Measurements from ENCODE around the gene PAPPA2.
"Not testable (repeated sequence)": the region's sequence is repeated elsewhere in the genome, so short reads cannot be mapped to it uniquely, and the experiment has no call there.

The PAPPA2 gene, protein sequence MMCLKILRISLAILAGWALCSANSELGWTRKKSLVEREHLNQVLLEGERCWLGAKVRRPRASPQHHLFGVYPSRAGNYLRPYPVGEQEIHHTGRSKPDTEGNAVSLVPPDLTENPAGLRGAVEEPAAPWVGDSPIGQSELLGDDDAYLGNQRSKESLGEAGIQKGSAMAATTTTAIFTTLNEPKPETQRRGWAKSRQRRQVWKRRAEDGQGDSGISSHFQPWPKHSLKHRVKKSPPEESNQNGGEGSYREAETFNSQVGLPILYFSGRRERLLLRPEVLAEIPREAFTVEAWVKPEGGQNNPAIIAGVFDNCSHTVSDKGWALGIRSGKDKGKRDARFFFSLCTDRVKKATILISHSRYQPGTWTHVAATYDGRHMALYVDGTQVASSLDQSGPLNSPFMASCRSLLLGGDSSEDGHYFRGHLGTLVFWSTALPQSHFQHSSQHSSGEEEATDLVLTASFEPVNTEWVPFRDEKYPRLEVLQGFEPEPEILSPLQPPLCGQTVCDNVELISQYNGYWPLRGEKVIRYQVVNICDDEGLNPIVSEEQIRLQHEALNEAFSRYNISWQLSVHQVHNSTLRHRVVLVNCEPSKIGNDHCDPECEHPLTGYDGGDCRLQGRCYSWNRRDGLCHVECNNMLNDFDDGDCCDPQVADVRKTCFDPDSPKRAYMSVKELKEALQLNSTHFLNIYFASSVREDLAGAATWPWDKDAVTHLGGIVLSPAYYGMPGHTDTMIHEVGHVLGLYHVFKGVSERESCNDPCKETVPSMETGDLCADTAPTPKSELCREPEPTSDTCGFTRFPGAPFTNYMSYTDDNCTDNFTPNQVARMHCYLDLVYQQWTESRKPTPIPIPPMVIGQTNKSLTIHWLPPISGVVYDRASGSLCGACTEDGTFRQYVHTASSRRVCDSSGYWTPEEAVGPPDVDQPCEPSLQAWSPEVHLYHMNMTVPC (N-terminal part only)

DNA sequence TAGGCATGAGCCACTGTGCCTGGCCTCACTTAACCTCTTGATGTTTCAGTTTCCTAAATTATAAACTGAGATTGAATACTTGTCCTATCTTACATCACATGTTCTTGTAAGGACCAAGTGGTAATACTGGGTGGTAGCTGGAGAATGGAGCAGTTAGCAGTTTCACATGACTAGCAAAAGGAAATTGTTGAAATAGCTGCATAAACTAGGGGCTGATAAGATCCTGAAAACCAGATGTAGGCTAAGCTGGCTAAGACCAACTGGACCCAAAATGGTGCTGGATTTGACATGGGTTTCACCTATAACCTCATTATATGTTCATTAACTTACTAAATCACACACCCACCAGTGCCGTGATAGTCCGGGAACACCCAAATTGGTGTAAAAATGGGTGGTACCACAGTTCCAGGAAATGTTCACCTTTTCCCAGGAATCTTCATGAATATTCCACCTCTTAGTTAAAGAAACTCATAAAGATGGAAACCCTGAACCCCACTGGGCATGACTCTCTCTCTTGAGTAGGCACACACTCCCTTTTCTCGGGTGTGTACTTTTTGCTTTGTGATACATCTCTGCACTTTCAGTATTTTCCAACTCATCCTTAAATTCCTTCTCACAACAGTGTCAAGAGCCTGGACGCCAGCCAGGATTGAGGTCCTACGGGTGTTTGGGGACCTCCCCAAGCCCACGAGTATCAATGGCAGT, at the start of gene PAPPA2:
PAPPA2 (plus strand) TSS at position 502 of the 705 bp plus-strand sequence. CDS start 93,148 bp downstream, outside the sequence.
- DNase-seq, result no peak

DNA sequence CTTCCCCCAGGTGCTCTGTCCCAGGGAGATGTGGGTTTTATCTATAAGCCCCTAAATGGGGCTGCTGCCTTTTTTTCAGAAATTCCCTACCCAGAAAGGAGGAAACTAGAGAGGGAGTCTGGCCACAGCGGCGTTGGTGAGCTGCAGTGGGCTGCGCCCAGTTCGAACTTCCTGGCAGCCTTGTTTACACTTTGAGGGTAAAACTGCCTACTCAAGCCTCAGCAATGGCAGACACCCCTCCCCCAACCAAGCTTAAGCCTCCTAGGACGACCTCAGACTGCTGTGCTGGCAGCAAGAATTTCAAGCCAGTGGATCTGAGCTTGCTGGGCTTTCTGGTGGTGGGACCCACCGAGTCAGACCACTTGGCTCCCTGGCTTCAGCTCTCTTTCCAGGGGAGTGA, 46.2 kb upstream of the PAPPA2 start:
- no peak for DNase-seq

DNA sequence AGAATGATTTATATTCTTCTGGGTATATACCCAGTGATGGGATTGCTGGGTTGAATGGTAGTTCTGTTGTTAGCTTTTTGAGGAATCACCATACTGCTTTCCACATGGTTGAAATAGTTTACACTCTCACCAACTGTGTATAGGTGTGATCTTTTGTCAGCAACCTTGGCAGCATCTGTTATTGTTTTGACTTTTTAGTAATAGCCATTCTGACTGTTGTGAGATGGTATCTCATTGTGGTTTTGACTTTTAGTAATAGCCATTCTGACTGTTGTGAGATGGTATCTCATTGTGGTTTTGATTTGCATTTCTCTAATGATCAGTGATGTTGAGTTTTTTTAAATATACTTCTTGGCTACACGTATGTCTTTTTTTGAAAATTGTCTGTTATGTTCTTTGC, 43.4 kb upstream of the PAPPA2 start:
- not testable (repeated sequence) for DNase-seq

- DNase-seq, result no peak
Measured at GRCh38 chr1:176434234-176434633, 28.7 kb upstream of the PAPPA2 start.

DNA sequence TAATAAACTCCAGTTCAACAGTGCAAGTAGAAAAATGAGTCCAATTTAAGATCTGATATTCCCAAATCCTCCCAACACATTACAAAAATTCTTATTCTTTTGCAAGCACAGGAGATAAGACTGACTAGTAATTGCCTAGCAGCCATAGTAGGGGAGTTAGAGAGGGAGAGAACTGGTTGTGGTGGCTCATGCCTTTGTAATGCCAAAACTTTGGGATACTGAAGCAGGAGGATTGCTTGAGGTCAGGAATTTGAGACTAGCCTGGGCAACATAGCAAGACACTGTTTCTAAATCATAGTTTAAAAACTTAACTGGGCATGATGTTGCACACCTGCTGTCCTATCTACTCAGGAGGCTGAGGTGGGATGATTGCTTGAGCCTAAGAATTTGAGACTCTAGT, 26.7 kb upstream of the PAPPA2 start:
- no peak for DNase-seq

DNA sequence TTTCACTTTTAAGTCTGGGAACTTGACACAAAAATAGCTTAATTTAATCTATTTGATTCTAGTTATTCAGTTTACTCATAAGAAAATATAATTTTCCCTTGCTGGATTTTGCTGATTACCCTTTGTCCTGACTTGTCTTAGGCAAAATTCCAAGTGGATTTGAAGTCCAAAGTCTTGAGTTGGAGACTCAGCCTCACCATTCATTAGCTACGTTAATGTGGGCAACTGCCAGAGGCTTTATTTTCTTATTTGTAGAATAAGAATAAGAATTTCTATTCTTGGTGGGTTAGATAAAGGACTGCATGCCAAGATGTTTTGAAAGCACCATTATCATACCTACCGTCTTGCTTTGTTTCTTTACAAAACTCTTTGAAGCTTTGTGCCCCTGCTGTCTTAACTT, 22.8 kb upstream of the PAPPA2 start:
- DNase-seq, result no peak

- no peak for DNase-seq
Measured at GRCh38 chr1:176444286-176444685, 18.7 kb upstream of the PAPPA2 start.

DNA sequence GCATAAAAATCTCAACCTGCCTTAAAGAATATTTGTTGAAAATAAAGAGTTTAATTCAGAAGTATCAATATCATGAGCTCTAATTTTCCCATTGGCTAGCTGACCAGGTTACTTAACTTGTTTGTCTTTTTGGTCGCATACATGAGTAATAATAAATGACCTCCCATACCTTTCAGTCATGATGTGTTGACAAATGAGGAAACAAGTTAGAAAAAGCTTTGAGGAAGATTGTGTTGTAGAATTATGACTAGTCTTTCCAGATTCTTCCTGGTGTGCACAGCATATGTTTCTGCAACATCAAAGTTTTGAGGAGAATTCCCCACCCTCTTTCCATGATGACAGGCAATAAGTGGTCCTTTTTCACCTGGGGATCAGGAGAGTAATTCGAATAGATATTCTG, 17.6 kb upstream of the PAPPA2 start:
- DNase-seq, result no peak

DNA sequence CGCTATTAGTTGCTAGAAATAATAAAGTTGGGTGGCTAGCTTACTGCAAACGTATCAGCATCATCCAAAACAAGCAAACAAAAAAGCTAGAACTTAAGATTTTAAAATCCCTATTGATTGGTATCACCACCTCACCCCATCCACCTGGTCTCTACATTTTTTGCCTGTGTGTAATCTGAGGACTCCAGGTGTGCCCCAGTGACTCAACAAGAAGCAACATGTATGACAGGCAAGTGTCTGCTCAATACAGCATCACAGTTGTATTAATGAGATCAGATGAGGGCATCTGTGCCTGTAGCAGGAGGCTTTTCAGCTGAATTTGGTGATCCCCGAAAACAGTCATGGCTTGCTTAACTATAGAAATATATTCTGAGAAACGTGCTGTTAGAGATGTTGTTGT, 14.6 kb upstream of the PAPPA2 start:
- no peak for DNase-seq

- DNase-seq, result no peak
Measured at GRCh38 chr1:176450526-176450925, 12.4 kb upstream of the PAPPA2 start.

DNA sequence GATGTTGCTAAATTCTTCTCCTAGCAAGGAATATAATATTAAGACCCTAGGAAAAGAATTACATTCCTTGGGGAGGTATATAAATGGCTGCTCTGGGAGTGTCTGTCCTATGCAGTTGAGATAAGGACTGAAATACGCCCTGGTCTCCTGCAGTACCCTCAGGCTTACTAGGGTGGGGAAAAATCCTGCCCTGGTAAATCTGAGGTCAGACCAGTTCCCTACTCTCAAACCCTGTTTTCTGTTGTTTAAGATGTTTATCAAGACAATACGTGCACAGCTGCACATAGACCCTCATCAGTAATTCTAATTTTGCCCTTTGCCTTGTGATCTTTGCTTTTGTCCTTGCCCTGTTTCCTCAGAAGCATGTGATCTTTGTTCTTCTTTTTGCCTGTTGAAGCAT, 11.2 kb upstream of the PAPPA2 start:
- DNase-seq, result not testable (repeated sequence)

GRCh38 chr1:176456795-176457194, 6.2 kb upstream of the PAPPA2 start:
- DNase-seq, result no peak

DNA sequence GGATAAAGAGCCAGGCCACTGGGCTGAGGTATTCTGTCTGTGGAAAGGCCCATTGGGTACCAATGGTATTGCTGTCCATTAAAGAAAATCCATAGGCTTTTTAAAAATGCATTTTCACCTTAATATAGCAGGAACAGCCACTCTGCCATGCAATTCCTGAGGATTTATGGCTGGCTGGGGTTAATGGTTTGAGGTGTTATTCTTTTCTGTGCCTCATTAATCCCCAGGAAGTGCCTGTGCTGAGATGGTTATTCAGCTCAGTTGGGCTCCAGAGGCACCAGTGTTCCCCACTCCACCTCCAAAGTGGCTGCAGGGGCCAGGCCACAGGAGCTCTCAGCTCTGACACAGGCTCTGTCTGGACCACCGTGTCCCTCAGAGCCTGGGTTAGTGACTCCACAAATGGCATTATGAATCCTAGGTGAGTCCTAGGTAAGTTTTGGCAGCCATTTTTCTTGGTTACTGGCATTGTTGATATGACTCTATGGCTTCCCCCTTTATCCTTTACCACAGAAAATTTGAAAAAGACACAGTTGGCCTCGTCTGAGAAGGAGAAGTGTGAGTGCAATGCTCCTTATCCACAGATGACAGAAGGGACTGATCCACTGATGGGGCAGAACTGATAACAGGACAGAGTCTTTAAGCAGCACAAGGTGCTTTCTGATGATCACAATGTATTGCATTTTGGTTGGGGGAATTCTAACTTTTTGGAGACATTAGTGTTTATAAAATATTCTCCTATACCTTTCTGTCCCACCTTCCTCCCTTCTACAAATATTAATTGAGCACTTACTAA, 2.2 kb upstream of the PAPPA2 start:
- no peak for DNase-seq

DNA sequence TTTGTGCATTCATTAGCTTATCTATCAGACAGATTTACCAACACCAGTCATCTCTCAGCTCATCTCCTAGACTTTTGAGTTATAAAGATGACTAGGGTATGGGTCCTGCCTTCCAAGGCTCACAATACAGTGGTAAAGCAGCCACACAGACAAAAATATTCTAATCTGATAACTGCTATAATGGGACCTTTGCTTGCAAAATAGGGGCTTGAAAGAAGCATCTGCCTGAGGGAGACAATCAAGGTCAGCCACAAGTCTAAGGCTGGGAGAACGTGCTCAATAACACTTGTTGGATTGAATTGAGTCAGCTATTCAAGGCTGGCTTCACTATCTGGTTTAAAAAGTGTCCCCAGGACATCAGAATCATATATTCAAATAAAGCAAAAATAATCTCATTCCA, 1.4 kb upstream of the PAPPA2 start:
- no peak for DNase-seq

DNA sequence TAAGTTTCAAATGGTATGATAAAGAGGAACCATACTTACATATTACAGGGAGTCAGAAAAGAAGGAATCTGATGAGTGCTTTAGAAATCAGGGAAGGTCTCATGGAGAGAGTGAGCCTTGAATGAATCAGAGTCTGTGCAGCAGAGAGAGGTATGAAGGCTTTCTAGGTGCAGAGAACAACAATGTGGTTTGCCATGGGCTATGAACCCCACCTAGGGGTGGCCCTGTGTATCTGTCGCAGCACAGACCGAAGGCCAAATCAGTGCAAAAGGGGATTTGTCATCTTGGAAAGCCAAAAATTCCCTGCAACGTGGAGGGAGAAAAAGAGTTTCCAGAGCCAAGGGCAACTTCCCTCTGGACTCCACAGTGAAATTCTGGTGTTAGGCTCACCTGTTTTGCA, 3.5 kb downstream of the PAPPA2 start:
- DNase-seq, result no peak

DNA sequence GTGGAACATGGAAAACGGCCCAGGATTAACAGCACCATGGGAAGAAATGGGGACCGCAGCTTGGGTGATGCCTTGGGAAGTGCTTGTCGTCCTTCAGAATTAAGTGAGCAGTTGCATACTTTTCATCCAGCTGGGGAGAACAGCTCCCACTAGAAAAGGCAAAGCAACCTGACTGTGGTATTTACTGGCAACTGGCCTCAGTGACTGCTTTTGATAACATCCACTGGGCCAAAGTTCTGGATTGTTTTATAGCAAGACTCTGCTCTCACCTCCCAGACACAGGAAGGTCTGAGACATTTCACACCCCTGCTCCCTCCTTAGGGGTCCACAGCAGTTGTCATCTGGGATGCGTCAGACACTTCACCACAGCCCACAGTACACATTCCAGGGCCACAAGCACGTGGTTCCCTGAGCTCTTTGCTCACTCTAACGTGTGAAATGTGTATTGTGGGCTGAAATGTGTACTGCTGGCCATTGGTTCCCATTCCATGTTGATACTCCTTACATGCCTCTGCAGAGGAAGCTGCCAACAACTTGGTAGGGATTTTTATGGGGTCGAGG, 6.6 kb downstream of the PAPPA2 start:
- no peak for DNase-seq

DNA sequence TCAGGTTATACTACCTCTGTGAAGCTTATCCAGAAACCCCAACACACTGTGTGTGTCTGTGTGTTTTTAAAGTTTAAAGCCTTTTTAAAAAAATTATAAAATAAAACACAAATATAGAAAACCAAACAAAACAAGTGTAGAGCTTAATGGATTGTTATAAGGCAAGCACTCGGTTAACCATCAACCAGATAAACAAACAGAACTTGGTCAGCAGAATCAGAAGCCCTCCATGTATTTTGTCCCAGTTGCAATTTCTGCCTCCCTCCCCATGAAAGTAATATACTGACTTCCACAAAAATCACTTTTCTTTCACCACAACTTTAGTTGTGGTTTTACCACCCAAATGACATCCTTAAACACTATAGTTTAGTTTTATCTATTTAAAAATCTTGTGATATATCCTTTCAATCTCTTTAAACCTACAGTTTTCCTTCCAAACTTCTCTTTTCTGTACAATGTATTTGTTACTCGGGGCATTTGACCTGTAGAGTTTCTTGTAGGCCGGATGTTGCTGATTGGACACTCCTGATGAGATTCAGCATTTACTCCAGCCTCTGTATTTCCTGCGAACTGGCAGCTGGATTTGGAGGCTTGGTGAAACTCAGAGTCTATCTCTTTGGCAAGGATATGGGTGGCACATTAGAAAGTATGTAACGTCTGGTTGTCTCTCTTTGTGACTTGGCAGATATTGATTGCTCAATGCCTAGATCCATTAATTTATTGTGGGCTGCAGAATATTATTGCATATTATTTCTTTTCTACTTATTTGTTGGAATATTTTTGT, 8.6 kb downstream of the PAPPA2 start:
- DNase-seq, result no peak

DNA sequence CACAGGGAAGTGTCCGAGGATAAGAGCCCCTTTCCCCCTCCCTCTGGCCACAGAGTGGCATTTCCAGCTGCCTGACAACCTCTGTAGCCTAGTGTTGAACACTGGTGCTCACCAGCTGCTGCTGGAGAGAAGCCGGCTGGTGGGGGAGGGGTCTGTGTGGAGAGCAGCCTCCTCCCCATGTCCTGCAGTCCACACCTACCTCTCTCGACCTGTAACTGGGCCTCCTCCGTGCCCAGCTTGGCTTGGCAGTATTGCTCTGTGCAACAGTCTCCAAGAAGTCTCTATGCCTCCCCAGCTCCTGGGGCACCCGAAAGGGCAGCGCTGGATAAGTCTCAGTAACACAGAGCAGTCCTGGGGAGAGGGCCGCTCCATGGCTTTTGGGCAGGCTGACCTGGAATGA, 17.0 kb downstream of the PAPPA2 start:
- DNase-seq, result no peak

DNA sequence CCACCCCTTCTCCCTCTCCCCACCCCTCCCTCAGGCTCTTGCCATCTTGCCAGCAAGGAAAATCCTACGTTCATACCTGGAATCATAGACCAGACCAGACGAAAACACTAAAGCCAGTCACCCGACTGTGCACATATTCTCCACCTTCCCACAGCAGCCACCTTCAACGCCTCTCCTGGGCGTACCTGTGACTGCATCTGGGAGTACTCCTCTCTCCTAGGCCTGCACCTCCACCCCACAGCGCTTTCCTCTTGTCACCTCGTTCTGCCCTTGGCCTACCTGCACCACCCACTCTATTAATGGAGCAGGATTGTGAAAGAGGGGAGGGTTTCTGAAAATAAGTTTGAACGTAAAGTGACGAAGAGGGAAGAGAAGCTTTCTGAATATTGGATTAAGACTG, 17.8 kb downstream of the PAPPA2 start:
- DNase-seq, result no peak

- DNase-seq, result no peak
Measured at GRCh38 chr1:176485083-176485482, 22.1 kb downstream of the PAPPA2 start.

GRCh38 chr1:176494436-176494835, 31.5 kb downstream of the PAPPA2 start:
- no peak for DNase-seq
